HL-60 (cell line): ENCODE data around the gene RRH.

ENCODE experiments used
- DNase-seq, 2 experiments: peaks; one replicate each; pipeline ENCODE4 v3.0.0-alpha.2; 2010 to 2020; ENCODE audit warnings: low read depth in 1 of 2, low spot score in 1 of 2
- H3K27ac ChIP-seq: fragments of 250-450 bp; sonication (Bioruptor Pico); replicated peaks from 2 replicates; pipeline ENCODE4 v1.5.1; 2020; ENCODE audit warnings: mild to moderate bottlenecking, moderate library complexity
- H3K27me3 ChIP-seq: fragments of 250-450 bp; sonication (Bioruptor Pico); 2 replicates; pipeline ENCODE4 v1.5.1; 2021; ENCODE audit warnings: mild to moderate bottlenecking, moderate library complexity; ENCODE audit not compliant: insufficient read depth, poor library complexity, severe bottlenecking
- H3K4me3 ChIP-seq: replicated peaks from 2 replicates; pipeline ENCODE4 v1.5.1; 2011; ENCODE audit warnings: mild to moderate bottlenecking, control low read depth, low read length; ENCODE audit not compliant: insufficient read depth
- GABPA ChIP-seq: IDR thresholded peaks from 2 replicates; pipeline ENCODE4 v1.6.1; 2012; ENCODE audit warnings: low read depth
- POLR2AphosphoS5 ChIP-seq: IDR thresholded peaks from 2 replicates; pipeline ENCODE4 v1.6.1; 2012; ENCODE audit warnings: low read depth
- SPI1 ChIP-seq: IDR thresholded peaks from 2 replicates; pipeline ENCODE4 v1.6.1; 2012; ENCODE audit warnings: low read depth, mild to moderate bottlenecking, borderline replicate concordance
- TF ChIP-seq, protein P1 (sequence below): IDR thresholded peaks from one replicate; pipeline ENCODE4 v1.5.1; 2011; ENCODE audit warnings: low read length, control low read depth, inconsistent platforms; ENCODE audit not compliant: insufficient read depth
- TF ChIP-seq, protein P2 (sequence below): IDR thresholded peaks from 2 replicates; pipeline ENCODE4 v1.6.1; 2012; ENCODE audit warnings: low read depth; ENCODE audit not compliant: insufficient replicate concordance

RRH gene

DNA sequence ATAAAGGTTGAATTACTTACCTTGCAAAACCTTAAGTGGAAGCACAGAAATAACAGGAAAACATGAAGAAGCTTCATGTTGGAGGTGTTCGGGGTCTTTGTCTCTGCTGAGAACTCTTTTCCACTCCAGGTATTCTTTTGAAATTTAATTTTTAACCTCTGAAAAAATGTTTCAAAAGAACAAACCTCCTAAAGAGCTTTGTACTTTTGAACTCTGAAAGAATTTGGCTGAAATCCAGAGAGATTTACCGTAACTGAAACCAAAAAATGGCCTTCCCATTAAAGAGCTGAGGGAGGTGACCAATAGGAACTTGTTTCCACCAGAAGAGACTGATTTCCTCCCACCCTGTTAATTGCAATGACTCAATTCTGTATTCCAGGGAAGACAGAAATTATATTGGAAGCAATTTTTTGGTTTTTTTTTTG lies 25.9 kb upstream of the RRH start, which contains the start of gene CFI:
TSS of gene CFI (minus strand) at position 105 of the 425 bp plus-strand sequence. CDS start at position 77, 28 bp downstream.
- Histone ChIP-seq H3K4me3 (no peak within 1 kb of the TSS), H3K27ac (no peak within 1 kb of the TSS), H3K27me3 (no peaks in the 10 kb centered on the region)
- TF ChIP-seq POLR2AphosphoS5 (no peak), SPI1 (no peak), GABPA (no peak)
- TF ChIP-seq, protein P1, sequence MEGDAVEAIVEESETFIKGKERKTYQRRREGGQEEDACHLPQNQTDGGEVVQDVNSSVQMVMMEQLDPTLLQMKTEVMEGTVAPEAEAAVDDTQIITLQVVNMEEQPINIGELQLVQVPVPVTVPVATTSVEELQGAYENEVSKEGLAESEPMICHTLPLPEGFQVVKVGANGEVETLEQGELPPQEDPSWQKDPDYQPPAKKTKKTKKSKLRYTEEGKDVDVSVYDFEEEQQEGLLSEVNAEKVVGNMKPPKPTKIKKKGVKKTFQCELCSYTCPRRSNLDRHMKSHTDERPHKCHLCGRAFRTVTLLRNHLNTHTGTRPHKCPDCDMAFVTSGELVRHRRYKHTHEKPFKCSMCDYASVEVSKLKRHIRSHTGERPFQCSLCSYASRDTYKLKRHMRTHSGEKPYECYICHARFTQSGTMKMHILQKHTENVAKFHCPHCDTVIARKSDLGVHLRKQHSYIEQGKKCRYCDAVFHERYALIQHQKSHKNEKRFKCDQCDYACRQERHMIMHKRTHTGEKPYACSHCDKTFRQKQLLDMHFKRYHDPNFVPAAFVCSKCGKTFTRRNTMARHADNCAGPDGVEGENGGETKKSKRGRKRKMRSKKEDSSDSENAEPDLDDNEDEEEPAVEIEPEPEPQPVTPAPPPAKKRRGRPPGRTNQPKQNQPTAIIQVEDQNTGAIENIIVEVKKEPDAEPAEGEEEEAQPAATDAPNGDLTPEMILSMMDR, result no peak
- TF ChIP-seq, protein P2, sequence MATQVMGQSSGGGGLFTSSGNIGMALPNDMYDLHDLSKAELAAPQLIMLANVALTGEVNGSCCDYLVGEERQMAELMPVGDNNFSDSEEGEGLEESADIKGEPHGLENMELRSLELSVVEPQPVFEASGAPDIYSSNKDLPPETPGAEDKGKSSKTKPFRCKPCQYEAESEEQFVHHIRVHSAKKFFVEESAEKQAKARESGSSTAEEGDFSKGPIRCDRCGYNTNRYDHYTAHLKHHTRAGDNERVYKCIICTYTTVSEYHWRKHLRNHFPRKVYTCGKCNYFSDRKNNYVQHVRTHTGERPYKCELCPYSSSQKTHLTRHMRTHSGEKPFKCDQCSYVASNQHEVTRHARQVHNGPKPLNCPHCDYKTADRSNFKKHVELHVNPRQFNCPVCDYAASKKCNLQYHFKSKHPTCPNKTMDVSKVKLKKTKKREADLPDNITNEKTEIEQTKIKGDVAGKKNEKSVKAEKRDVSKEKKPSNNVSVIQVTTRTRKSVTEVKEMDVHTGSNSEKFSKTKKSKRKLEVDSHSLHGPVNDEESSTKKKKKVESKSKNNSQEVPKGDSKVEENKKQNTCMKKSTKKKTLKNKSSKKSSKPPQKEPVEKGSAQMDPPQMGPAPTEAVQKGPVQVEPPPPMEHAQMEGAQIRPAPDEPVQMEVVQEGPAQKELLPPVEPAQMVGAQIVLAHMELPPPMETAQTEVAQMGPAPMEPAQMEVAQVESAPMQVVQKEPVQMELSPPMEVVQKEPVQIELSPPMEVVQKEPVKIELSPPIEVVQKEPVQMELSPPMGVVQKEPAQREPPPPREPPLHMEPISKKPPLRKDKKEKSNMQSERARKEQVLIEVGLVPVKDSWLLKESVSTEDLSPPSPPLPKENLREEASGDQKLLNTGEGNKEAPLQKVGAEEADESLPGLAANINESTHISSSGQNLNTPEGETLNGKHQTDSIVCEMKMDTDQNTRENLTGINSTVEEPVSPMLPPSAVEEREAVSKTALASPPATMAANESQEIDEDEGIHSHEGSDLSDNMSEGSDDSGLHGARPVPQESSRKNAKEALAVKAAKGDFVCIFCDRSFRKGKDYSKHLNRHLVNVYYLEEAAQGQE, result no peak
- no peak for DNase-seq

DNA sequence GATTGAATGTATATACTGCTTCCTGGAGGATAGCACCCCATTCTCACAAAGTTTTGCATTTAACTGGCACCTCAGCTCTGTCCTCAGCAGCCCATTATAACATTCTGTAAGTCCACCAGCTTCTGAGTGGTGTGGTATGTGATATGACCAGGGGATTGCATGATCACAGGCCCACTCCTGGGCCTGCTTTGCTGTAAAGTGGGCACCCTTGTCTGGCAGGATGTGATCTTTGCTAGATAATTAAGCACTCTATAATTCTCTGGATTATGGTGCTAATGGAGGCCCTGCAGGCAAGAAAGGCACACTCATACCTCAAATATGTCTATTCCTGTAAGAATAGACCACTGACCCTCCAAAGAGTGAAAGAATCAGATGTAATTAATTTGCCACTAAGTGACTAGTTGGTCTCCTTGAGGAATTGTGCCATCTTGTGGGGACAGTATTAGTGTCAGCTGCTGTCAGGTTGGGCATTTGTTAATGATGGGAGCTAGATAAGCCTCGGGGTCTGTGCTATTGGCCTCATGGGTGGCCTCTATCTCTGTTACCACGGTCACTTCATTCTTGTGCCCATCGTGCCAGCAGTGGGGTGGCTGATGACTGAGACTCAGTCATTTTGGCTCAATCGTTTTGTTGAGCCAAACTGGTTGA lies 23.7 kb upstream of the RRH start:
- peak in 1 of 2 experiments; percentile 27 for DNase-seq
- TF ChIP-seq, protein P1, result peak; percentile 33
- TF ChIP-seq, protein P2, result no peak

DNA sequence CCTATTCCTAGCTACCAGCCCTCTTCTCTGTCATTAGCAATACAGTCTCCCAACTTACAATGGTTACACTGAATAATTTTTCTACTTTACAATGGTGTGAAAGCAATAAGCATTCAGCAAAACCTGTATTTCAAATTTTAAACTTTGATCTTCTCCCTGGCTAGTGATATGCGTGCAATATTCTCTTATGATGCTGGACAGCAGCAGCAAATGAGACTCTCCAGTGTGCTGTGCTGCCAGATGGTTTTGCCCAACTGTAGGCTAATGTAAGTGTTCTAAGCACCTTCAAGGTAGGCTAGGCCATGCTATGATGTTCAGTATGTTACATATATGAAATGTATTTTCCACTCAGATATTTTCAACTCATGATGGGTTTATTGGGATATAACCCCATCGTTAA lies 18.1 kb upstream of the RRH start:
- TF ChIP-seq POLR2AphosphoS5 (no peak), SPI1 (no peak)
- TF ChIP-seq, protein P2, result peak; percentile 46
- H3K27ac ChIP-seq, result no peak overlapping the region
- DNase-seq, result no peak
- no peak overlapping the region for H3K4me3 ChIP-seq
- no peaks in the 10 kb centered on the region for H3K27me3 ChIP-seq

More for the DNA sequence above, 23.7 kb upstream of the RRH start:
- Histone ChIP-seq H3K4me3 (no peak overlapping the region), H3K27me3 (no peaks in the 10 kb centered on the region), H3K27ac (no peak overlapping the region)
